22Rv1 (cell line): ENCODE results near the gene GSTO2.

ENCODE experiments used
- CTCF ChIP-seq: fragments of 450-650 bp; IDR thresholded peaks from 2 replicates; pipeline ENCODE4 v1.5.1; 2017; ENCODE audit warnings: mild to moderate bottlenecking
- ZFX ChIP-seq: fragments of 450-650 bp; IDR thresholded peaks from 2 replicates; pipeline ENCODE4 v1.6.1; 2017; ENCODE audit warnings: antibody characterized with exemption, borderline replicate concordance

- TF ChIP-seq CTCF (no peak), ZFX (no peak)
Observed at GRCh38 chr10:104293781-104294321, 24.9 kb downstream of the GSTO2 start.
